ENCODE measurements around the gene MAP7D1. TPM values are rescaled to one million over a fixed set of nuclear protein-coding genes. Genes with fewer than 3 reads are reported as not detected.

The MAP7D1 gene
- total RNA-seq, 1 donor from 2014 or later = 120 TPM

GRCh38 chr1:36163426-36163825, 7.5 kb downstream of the MAP7D1 start:
- ATAC-seq (peak in 1 of 2 donors; percentile 34), DNase-seq (no peak)
- no peak overlapping the region for H3K4me3 ChIP-seq
- no peaks in the 10 kb centered on the region for H3K27me3 ChIP-seq (ENCODE audit: low read depth)
- H3K9me3 ChIP-seq = no peaks in the 10 kb centered on the region
- intact Hi-C loops (cut with DNase I) = no loop called here
- peak overlapping the region; percentile 91 for H3K27ac ChIP-seq
- H3K4me1 ChIP-seq = peaks cover 93% of the 10 kb centered on the region
- H3K36me3 ChIP-seq = peaks cover 12% of the 10 kb centered on the region
- no peak for TF ChIP-seq CTCF (IDR thresholded peaks at IDR 0.05)

GRCh38 chr1:36164361-36164760, 8.4 kb downstream of the MAP7D1 start:
- peaks cover 87% of the 10 kb centered on the region for H3K4me1 ChIP-seq
- DNase-seq (no peak), ATAC-seq (no peak)
- no peak overlapping the region for H3K4me3 ChIP-seq
- H3K9me3 ChIP-seq = no peaks in the 10 kb centered on the region
- no peak for TF ChIP-seq CTCF (IDR thresholded peaks at IDR 0.05)
- H3K27me3 ChIP-seq (ENCODE audit: low read depth) = no peaks in the 10 kb centered on the region
- intact Hi-C loops (cut with DNase I) = no loop called here
- H3K27ac ChIP-seq = no peak overlapping the region
- peaks cover 12% of the 10 kb centered on the region for H3K36me3 ChIP-seq

GRCh38 chr1:36165145-36165544, 9.2 kb downstream of the MAP7D1 start:
- Histone ChIP-seq H3K9me3 (no peaks in the 10 kb centered on the region), H3K4me1 (peaks cover 80% of the 10 kb centered on the region), H3K27ac (no peak overlapping the region), H3K27me3 (ENCODE audit: low read depth) (no peaks in the 10 kb centered on the region), H3K4me3 (no peak overlapping the region), H3K36me3 (peaks cover 20% of the 10 kb centered on the region)
- DNase-seq (no peak), ATAC-seq (no peak)
- intact Hi-C loops (cut with DNase I) = no loop called here
- no peak for TF ChIP-seq CTCF (IDR thresholded peaks at IDR 0.05)

- H3K36me3 ChIP-seq = peaks cover 30% of the 10 kb centered on the region
- H3K27me3 ChIP-seq (ENCODE audit: low read depth) = no peaks in the 10 kb centered on the region
- no peak overlapping the region for H3K4me3 ChIP-seq
- no peak for TF ChIP-seq CTCF (IDR thresholded peaks at IDR 0.05)
- DNase-seq (no peak), ATAC-seq (no peak)
- intact Hi-C loops (cut with DNase I) = no loop called here
- no peak overlapping the region for H3K27ac ChIP-seq
- no peaks in the 10 kb centered on the region for H3K9me3 ChIP-seq
- peaks cover 70% of the 10 kb centered on the region for H3K4me1 ChIP-seq
Observed at GRCh38 chr1:36166136-36166535, 10.2 kb downstream of the MAP7D1 start.

GRCh38 chr1:36166938-36167905, 11.3 kb downstream of the MAP7D1 start:
- intact Hi-C loops (cut with DNase I) = no loop called here
- no peak for ATAC-seq
- peaks cover 59% of the 10 kb centered on the region for H3K4me1 ChIP-seq

More at GRCh38 chr1:36166938-36167905, 11.3 kb downstream of the MAP7D1 start:
- no peak for TF ChIP-seq CTCF (IDR thresholded peaks at IDR 0.05)
- Histone ChIP-seq H3K36me3 (peaks cover 41% of the 10 kb centered on the region), H3K27ac (no peak overlapping the region), H3K4me3 (no peak overlapping the region), H3K9me3 (no peaks in the 10 kb centered on the region), H3K27me3 (ENCODE audit: low read depth) (no peaks in the 10 kb centered on the region)
- no peak for DNase-seq

All from lower lobe of right lung (tissue), 2 donors.